ENCODE data around the gene MAGI3. TPM values are rescaled to one million over a fixed set of nuclear protein-coding genes. Genes with fewer than 3 reads are reported as not detected.
A peak's percentile ranks its signal among the peaks of the same experiment; 100 is the strongest.

Gene MAGI3
- total and polyA plus RNA-seq, 2 of the 13 experiments (the other 11 are each of a cell fraction or from before 2014, with no cell fraction given): 4.0 to 11.8 TPM

GRCh38 chr1:113493533-113493932 is 103.2 kb downstream of the MAGI3 start:
- FAIRE-seq: no peak
- H3K36me3 ChIP-seq (replicated peaks in 1 of 2; ENCODE audit: control insufficient read depth in 1 of 2, insufficient read depth in 2 of 2, low read length in 2 of 2): no peaks in the 10 kb centered on the region
- H3K79me2 ChIP-seq (ENCODE audit: insufficient read depth, low read length): no peaks in the 10 kb centered on the region
- H3K27me3 ChIP-seq (ENCODE audit: control insufficient read depth in 1 of 2, insufficient read depth in 2 of 2, low read length in 2 of 2): no peaks in the 10 kb centered on the region
- ATAC-seq: no peak
- in situ Hi-C loops (cut with HindIII; ENCODE audit: extremely low pct_ligation_motif_present, low pct_unique_long_range_greater_than_20kb) (loop anchor here (25.0 kb wide), 1 partner anchor 169 kb away; no protein-coding TSS in a partner anchor), intact Hi-C loops (cut with micrococcal nuclease; ENCODE audit: unreplicated experiment) (no loop called here)
- H3K27ac ChIP-seq (ENCODE audit: extremely low read length, insufficient read depth, low read length): no peak overlapping the region
- POLR2A ChIA-PET: no interaction called here
- no peak overlapping the region for H3K9ac ChIP-seq (ENCODE audit: insufficient read depth, low read depth, low read length)
- no peaks in the 10 kb centered on the region for H4K20me1 ChIP-seq (ENCODE audit: insufficient read depth, low read length)
- TF ChIP-seq ZNF3 (CRISPR knock-in tag; IDR thresholded peaks at IDR 0.05) (peak; percentile 56; the same call in 1 of the 2 replicates), ZKSCAN5 (CRISPR knock-in tag; IDR thresholded peaks at IDR 0.05) (no peak)
- no peak for DNase-seq (ENCODE audit: low spot score)
- no peak overlapping the region for H3K4me2 ChIP-seq (ENCODE audit: low read depth, low read length)
- no peak overlapping the region for H2AFZ ChIP-seq (ENCODE audit: low read length)
- H3K4me3 ChIP-seq (replicated peaks in 1 of 3; ENCODE audit: insufficient read depth in 1 of 3, low read depth in 2 of 3, low read length in 3 of 3): no peak overlapping the region
- no peaks in the 10 kb centered on the region for H3K4me1 ChIP-seq (ENCODE audit: insufficient read depth, low read length)
- CTCF ChIA-PET (ENCODE audit: low intra/inter-chr PET ratio, low total read pairs): no interaction called here
- BruUV-seq (replicated peaks): no TSS peak
- H3K9me3 ChIP-seq (ENCODE audit: low read length): peaks cover 12% of the 10 kb centered on the region; the same call in 1 of the 2 replicates
- WGBS (ENCODE audit: low lambda C conversion rate): 72% methylated on average over 3 of the region's 3 CpGs

GRCh38 chr1:113505357-113505756 is 115.0 kb downstream of the MAGI3 start:
- H3K4me1 ChIP-seq (ENCODE audit: insufficient read depth, low read length): peaks cover 36% of the 10 kb centered on the region
- H3K27ac ChIP-seq (ENCODE audit: extremely low read length, insufficient read depth, low read length): no peak overlapping the region
- ATAC-seq: no peak
- H3K4me2 ChIP-seq (ENCODE audit: low read depth, low read length): no peak overlapping the region
- H3K36me3 ChIP-seq (replicated peaks in 1 of 2; ENCODE audit: control insufficient read depth in 1 of 2, insufficient read depth in 2 of 2, low read length in 2 of 2): no peaks in the 10 kb centered on the region
- H3K79me2 ChIP-seq (ENCODE audit: insufficient read depth, low read length): peaks cover 16% of the 10 kb centered on the region
- BruUV-seq (replicated peaks): no TSS peak
- intact Hi-C loops (cut with micrococcal nuclease; ENCODE audit: unreplicated experiment) (loop anchor here (10.0 kb wide), 1 partner anchor 51 kb away; no protein-coding TSS in a partner anchor), in situ Hi-C loops (cut with HindIII; ENCODE audit: extremely low pct_ligation_motif_present, low pct_unique_long_range_greater_than_20kb) (no loop called here)
- ChIA-PET POLR2A (no interaction called here), CTCF (ENCODE audit: low intra/inter-chr PET ratio, low total read pairs) (no interaction called here)
- H3K9me3 ChIP-seq (ENCODE audit: low read length): peaks cover under 1% of the 10 kb centered on the region; the same call in 1 of the 2 replicates
- no peak for TF ChIP-seq HHEX (CRISPR knock-in tag; IDR thresholded peaks at IDR 0.05)
- TF ChIP-seq MEIS2 (CRISPR knock-in tag; IDR thresholded peaks at IDR 0.05): no peak
- TF ChIP-seq MIER2 (CRISPR knock-in tag; IDR thresholded peaks at IDR 0.05): no peak
- no peak for TF ChIP-seq ZNF275 (CRISPR knock-in tag; IDR thresholded peaks at IDR 0.05; ENCODE audit: borderline replicate concordance)
- no peak for TF ChIP-seq RFX1 (IDR thresholded peaks at IDR 0.05)
- FAIRE-seq: no peak
- no peak overlapping the region for H2AFZ ChIP-seq (ENCODE audit: low read length)
- H3K27me3 ChIP-seq (ENCODE audit: control insufficient read depth in 1 of 2, insufficient read depth in 2 of 2, low read length in 2 of 2): no peaks in the 10 kb centered on the region
- no peak overlapping the region for H3K9ac ChIP-seq (ENCODE audit: insufficient read depth, low read depth, low read length)
- no peaks in the 10 kb centered on the region for H4K20me1 ChIP-seq (ENCODE audit: insufficient read depth, low read length)
- DNase-seq (ENCODE audit: low spot score): no peak
- 71% methylated on average over 1 of the region's 1 CpG for WGBS (ENCODE audit: low lambda C conversion rate)
- H3K4me3 ChIP-seq (replicated peaks in 1 of 3; ENCODE audit: insufficient read depth in 1 of 3, low read depth in 2 of 3, low read length in 3 of 3): no peak overlapping the region
